Occipital lobe (tissue), 2 donors: ENCODE results near the gene EXOSC9. TPM values are rescaled to one million over a fixed set of nuclear protein-coding genes. Genes with fewer than 3 reads are reported as not detected.

Experiments
- DNase-seq: peaks from one replicate; lab custom pipeline; 2025; lab: John Stamatoyannopoulos, UW
- total RNA-seq: library from RNA; depleted of rRNA; stranded (reverse); fragments of >200 nt; gene quantifications from one replicate; pipeline ENCODE4 v1.2.3, GENCODE V29; 2014

The EXOSC9 gene
- total RNA-seq, 1 donor from 2014 or later: 29.3 TPM

DNA sequence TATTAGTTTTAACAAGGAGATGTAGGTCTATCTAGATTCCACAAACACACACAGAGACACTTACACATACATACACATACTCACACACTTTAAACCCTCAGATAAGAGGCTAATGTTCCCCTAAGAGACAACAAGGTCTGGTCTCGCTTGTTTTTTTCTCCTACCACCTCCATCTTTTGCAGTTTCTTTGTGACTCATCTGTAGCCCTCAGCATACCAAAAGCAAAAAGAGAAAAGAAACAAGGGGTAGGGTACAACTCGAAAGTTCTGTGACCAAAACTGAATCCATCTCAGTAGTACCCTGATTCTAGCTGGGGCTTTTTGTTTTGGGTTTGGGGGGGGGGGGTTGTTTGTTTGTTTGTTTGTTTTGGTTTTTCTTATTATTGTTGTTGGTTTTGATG is 12.2 kb upstream of the EXOSC9 start:
- DNase-seq: no peak

DNA sequence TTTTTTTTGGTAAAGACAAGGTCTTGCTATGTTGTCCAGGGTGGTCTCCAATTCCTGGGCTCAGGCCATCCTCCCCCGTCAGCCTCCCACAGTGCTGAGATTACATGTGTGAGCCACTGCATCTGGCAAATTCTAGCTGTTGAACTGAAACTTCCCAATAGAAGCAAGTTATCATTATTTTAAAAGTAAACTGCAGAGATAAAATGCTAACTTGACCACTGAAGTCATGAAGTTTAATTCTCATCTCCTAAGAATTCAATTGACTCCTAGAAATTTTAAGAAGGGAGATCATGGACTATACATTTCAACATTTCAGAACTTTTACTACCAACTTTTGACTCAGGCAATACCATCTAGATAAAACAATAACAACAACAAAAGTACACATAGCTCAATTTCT is 11.7 kb upstream of the EXOSC9 start:
- DNase-seq: no peak

DNA sequence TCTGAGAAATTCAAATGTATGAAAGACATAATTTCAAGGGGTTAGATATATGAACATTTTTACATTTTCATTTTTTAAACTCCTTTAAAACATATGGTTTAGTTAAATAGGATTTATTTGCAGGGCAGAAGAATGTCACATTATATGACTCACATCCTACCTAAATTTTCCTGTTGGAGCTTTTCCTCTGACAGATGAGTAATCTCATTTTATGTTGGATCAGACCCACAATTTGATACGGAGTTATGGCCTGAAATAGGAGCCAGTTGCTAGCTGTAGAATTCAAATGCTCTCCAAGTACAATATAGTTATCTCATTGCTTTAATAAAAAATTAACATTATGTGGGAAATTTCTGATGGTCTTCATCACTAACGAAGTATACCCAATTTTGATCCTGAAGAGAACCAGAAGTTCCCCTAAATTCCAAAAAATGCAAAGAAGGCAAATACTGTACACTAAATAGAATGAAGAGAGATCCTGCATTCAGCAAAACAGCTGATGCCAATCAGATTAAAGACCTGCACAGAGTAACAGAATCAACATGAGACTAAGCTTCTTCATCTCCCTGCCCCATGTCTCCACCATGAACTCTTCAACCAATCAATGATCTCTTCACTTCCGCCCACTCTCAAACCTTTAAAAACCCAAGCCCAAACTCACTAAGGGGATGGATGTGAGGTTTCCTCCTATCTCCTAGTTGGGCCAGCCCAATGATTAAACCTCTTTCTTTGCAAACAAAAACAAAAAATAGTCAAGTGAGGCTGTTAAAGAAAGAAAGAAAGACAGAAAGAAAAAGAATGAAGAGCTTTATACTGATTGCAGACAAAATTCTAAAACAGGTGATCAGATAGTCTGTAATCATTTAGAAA is 10.9 kb upstream of the EXOSC9 start:
- no peak for DNase-seq

DNA sequence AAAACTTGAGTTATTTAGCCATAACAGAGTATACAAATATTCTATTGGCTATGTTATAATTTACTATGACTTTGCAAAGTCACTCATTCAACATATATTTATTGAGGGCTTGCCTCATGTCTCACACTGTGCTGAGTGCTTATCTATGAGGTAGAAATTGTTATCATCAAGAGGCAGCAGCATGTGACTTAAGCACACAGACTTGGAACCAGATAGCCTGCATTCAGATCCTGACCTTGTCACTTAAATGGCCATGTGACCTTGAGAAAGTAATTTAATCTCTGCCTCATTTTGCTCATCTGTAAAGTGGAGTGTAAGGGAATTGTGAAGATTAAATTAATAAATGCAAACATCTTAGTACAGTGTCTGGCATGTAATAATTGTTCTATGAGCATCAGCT is 10.1 kb upstream of the EXOSC9 start:
- DNase-seq: no peak

DNA sequence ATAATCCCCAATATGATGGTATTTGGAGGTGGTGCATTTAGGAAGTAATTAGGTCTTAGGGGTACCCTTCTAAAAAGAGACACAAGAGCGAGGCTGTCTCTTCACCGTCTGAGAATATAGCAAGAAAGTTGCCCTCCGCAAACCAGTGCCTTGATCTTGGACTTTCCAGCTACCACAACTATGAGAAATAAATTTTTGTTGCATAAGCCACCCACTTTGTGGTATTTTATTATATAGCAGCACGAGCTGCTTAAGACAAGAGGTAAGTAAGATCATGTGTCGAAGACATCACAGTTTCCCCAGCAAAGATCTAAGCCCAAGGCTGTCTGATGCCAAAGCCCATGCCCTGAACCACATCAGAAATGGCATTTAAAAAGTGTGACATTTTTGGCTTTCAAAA is 9.6 kb upstream of the EXOSC9 start:
- no peak for DNase-seq

DNA sequence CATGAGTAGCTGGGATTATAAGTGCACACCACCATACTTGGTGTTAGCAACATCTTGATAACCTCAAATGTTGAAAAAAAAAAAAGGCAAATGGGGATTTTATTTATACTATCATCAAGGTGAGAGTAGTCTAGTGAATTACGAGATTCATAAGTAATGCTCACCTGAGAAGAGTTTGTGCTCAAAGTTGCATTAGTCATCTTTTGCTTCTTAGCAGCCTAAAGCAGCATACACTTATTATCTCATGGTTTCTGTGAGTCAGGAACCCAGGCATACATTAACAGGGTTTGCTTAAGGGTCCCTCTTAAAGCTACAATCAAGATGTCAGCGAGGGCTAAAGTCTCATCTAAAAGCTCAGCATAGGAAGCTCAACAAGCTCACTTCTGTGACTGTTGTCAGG is 8.2 kb upstream of the EXOSC9 start:
- no peak for DNase-seq

DNA sequence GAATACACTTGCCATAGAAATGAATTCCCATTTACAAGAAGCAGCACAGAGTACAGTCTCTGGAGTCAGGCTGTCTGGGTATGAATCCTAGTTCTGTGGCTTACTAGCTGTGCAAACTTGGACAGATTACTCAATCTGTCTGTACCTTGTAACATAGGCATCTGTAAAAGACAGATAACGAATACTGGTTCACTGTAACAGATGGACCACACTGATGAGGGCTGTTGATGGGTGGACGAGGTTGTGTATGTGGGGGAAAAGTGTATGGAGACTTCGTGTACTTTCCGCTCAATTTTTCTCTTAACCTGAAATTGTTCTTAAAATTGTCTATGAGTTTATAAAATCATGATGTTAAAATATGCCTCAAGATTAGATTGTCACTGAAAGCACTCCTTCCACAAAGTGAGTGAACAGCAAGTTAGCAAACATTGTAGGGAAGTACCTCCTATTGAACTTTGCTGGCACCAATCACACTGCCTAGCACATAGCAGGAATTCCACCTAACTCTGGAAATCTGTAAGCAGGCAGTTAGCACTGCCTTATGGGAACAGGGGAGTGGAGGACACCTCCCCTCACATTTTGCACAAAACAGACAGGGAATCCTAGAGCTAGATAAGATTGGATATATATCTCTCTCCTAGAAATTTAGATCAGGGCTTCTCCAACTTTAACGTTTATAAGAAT is 6.5 kb upstream of the EXOSC9 start:
- DNase-seq: no peak

DNA sequence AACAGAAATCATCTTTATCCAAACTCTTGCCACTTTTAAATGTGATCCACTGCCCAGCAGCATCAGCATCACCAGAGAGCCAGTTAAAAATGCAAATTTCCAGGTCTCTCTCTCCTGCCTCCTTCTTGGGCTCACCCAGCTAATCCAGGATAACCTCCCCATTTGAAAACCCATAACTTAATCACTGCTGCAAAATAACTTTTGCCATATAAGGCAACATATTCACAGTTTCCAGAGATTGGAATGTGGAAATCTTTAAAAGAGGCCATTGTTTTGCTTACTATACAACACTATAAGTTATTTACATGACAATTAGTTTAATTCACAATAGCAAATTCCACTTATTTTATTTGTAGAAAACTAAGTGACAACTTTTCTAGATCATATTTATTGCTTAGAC is 4.8 kb upstream of the EXOSC9 start:
- DNase-seq: no peak

DNA sequence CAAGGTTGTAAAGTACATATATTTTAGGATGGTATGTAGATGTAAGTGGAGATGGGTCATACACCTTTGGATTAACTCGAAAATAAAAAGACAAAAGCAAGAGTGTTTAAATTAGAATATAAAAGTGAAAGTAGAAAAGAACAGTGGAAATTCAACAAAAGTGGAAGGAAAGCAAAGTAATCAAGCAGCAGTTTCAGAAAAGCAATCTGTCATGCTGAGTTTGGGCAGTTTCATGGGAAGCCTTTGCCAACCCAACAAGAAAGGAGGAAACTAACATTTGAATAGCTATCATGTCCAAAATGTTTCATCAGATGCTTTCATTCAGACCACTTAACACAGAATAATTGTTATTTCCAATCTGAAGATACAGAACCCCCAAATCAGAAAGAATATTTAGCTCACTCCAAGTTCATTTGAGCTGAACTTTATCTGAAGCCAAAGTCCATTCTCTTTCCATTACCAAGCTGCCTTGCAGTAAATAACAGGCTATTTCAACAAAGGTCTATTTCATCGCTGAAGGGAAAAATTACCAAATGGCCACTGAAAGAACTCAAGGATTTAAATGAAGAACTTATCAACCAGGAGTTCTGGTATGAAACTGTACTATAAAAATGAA is 1.8 kb upstream of the EXOSC9 start:
- no peak for DNase-seq

DNA sequence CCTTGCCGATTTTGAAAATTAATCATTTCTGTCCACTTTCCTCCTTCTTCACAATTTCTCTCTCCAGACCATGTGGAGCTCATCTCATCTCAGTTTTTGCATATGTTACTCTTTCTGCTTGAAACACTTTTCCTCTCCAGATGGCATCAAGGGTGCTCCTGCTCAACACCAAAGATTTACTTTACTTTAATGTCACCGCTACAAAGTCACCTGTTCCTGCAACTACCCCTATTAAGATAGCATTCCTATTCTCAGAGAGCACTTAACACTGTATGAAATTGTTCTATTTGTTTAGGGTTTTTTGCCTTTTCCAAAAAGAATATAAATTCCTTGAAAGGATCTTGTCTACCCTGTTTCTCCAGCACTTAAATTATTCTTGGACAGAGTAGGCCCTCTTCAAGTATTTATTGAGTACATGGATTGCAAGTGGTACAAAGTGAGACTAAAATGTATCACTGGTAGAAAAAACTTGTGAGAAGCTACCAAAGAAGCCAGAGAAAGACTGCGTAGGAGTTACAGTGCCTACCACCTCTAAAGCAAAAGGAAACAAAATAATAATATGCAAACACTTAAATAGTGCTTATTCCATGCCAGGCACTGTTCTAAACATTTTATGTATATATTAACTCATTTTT is 1.1 kb upstream of the EXOSC9 start:
- no peak for DNase-seq

DNA sequence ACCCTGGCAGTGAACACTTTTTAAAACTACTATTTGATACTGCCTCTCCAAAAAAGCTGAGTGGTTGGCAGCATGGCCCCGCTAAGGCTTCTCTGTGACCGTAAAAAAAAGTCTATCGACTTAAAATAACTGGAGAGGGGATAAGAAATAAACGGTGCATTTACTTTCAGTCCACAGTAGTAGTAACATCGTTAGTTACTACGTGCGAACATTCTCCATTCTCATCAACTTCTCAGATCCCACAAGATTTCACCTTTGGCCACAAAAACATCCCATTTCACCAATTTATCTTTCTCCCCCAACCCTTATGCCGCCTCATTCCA is 524 bp upstream of the EXOSC9 start:
- no peak for DNase-seq

DNA sequence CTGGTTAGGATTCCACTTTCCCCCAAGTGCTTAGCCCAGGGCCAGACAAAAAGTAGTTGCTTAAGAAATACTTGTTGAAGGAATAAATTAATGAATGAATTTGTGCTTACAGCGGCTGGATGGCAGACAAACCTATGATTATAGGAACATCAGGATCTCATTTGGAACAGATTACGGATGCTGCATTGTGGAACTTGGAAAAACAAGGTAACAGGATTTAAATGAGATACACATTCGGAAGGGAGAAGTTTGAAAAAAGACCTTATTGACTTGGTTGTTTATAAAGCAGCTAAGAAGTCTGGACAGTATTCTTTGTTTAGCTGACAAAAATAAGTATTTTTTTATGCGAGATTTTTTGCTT is 572 bp downstream of the EXOSC9 start:
- no peak for DNase-seq

DNA sequence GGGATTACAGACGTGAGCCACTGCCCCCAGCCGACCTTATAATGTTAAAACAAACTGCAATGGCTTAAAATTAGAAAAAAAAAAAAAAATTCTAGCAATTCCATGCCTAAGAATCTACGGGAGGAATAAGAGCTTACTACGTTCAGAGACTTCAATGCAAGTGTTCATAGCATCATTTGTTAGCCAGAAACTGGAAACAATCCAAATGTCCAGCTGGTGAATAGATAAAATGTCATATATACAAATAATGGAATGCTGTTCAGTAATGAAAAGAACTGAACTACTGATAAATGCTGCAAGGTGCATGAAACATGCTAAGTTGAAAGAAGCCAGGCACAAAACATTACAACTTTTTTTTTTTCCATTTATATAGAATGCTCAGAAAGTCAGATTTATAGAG is 5.3 kb downstream of the EXOSC9 start:
- no peak for DNase-seq

DNA sequence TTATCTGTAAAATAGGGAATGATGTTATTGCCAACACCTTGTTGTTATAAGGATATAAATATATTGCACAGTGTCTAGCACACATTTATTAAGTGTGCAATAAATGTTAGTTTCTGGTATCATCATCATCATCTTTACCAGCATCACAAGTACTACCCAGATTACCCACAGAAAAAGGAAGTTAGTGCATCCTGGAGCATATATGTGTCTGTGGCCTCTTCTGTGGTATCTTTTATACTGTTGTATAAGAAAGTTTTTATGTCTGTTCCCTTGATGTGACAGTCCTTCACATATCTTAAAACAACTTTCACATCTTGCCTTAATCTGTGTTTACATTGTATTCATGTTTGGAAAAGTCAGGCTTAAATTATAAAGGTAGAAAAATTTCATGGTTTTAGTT is 10.0 kb downstream of the EXOSC9 start:
- DNase-seq: no peak

DNA sequence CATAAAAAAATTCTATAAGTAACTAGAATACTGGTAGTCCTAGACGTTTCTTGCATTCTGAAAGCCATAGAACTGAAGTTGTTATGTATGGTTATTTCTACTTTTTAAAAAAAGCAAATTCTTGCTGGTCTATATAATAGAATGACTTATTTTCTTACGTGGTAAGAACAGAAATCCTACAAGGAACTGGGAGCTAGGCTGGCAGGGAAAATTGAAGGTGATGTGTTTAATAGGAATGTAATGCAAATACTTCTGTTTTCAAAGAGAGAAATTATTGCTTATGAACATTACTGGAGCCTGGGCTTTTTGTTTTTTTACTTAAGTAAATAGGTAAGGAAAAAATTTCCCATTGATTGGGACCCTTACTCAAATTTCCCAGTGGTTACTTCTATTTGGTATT is 13.6 kb downstream of the EXOSC9 start:
- DNase-seq: no peak

DNA sequence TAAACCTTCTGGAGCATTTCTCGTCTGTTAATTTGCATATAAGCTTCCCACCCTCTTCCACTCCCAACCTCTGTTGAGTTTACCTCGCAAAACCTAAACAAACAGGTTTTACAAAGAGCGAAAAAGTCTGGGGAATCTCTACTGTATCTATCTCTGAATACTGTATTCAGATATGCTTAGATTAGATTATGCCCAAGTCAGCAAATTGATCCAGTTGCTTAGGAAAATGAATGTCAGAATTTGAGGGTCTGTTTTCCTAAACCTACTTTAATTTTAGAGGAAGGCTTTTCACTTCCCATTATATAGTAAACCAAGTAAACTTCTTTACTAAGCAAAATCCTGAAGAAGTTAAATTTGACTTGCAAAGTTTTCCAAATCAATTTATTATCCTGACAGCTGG is 15.9 kb downstream of the EXOSC9 start:
- DNase-seq: no peak

DNA sequence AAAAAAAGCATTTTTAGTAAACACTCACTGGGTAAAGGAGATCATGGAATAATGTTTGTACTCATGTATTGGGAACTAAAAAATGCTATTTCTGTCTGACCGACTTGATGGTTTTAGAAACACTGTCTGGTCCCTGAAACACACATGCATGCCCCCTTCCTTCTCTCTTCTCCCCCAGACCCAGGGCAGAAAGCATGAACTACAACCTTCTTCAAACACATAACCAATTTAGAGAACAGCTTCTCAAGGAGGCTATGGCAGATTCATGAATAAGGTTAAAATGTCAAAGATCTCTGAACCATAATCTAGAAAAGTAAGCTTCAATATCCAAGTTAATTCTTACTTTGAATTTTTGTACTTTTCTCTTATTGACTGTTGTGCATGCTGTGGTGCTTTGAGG is 16.6 kb downstream of the EXOSC9 start:
- no peak for DNase-seq

DNA sequence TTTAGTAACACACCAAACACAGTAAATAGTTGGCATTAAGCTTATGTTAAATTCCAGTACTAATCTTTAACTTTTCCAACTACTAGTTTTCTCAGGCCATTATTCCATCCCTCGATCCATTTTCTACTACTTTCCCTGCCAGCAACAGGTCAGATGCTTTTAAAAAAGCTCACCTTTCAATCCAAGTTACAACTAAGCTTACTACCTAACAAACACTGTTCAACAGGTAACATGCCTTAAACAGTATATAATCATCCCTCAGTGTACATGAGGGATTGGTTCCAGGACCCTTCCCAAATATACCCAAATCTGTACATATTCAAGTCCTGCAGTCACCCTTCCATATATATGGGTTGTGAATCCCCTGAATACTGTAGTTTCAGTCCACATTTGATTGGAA is 17.1 kb downstream of the EXOSC9 start:
- no peak for DNase-seq

DNA sequence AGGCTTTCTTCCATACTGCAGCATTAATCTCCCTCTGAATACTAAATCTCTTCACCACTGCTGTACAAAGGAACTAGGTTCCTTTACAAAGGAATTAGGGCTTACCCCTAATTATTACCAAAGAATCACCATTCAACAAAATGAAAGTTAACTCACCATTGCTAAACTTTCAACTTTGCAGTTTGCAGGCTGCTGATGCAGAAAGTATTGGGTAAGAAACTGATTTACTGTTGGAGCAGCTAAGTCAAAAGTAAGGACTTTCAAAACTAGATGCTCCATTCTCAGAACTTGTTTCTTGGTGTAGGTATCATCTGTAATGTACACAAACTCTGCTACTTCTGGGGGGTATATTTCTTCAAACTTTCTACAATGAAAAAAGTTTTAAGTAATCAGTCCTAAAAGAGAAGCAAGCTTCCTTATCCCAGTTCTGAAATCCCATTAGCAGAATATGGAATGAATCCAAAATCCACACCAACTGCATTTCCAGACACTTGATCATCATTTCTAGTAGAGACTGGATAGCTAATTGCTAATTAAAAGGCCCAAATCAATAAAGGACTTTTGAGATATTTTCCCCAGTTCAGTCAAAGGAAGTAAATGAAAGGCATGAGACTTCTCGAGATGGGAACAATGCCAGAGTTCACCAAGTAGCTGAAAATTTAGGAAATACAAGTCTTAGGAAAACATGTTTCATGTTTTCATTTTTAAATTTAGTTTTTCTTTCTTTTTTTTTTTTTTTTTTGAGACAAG is 18.3 kb downstream of the EXOSC9 start:
- DNase-seq: no peak

DNA sequence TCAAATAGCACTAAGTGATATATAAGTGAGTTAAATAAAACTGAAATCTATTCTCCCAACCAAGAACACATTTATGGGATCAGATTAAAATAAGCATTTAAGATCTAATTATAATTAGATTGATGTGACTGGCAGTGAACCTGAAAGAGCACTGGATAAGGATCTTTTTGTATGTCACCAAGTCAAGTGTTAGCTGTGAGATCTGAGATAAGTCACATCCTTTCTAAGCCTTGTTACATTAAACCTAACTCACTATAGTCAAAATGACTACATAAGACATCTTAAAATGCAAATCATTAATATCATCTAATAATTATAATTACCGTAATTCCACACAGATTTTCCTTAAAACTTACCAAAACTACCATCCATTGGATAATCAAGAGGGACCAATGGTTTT is 20.9 kb downstream of the EXOSC9 start:
- DNase-seq: no peak

DNA sequence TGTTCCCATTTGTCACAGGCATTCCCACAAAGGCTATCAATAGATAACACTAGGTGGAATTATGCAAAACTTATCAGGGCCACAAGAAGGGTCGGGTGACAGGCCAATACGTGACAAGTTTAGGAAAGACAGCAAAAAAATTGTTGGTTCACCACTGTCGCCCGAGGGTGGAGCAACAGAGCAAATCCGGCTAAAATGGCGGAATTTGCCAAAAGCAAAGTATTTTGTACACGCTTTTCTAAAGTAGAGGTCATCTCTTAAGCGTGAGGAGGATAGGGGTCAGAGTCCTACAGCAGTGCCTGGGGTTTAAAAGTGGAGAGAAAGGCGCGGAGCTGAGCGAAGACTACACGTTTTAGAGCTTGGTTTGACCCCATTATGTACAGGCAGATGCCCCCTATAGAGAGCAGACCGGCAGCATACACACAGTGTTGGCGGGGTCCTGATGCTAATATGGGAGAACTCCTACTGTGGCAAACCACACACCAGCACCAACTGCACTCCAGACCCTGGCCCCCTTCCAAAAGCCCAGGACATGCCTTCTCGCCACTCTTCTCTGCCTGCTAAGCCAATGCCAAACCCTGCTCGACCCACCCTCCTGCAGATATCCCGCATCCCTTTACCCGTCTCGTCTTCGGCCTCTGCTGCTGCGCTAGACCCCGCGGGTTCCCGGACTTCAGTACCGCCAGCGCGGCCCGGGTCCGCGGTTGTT is 21.8 kb downstream of the EXOSC9 start:
- no peak for DNase-seq
